Esophagus muscularis mucosa (tissue), 4 donors: Measurements from ENCODE around the gene CARS1.

ENCODE experiments used
- CTCF ChIP-seq, 3 experiments: fragments of 200-600 bp in 2 of 3; fragments of 450-650 bp in 1 of 3; sonication (generic) in 2 of 3; IDR thresholded peaks; one replicate each; pipeline ENCODE4 v1.5.1; 2017 to 2019; ENCODE audit warnings: antibody characterized with exemption in 3 of 3, mild to moderate bottlenecking in 2 of 3, moderate library complexity in 1 of 3
- EP300 ChIP-seq: sonication (generic); formaldehyde crosslinking; IDR thresholded peaks from one replicate; pipeline ENCODE4 v1.6.1; 2017; ENCODE audit warnings: antibody characterized with exemption
- POLR2A ChIP-seq: fragments of 450-650 bp; IDR thresholded peaks from one replicate; pipeline ENCODE4 v1.6.1; 2017; ENCODE audit warnings: antibody characterized with exemption, moderate library complexity, mild to moderate bottlenecking, low read depth
- POLR2AphosphoS5 ChIP-seq, 2 donors: sonication (generic); formaldehyde crosslinking; IDR thresholded peaks; one replicate each; pipeline ENCODE4 v1.6.1; 2017; ENCODE audit warnings: antibody characterized with exemption in 2 of 2

- TF ChIP-seq CTCF (IDR thresholded peaks at IDR 0.05) (no peak), POLR2A (no peak), EP300 (no peak), POLR2AphosphoS5 (IDR thresholded peaks at IDR 0.05) (no peak)
Measured at GRCh38 chr11:3089236-3090061, 32.2 kb upstream of the CARS1 start.
